HUES48 (cell line): ENCODE results near the gene RAB27B.

ENCODE experiments used
- H3K27ac ChIP-seq: one replicate; pipeline ENCODE4 v1.7.0; 2013; ENCODE audit warnings: low read depth, low read length, inconsistent platforms
- H3K27me3 ChIP-seq: 2 replicates; pipeline ENCODE4 v1.6.1; 2013; ENCODE audit warnings: mild to moderate bottlenecking, low read length; ENCODE audit not compliant: control insufficient read depth, insufficient read depth
- H3K36me3 ChIP-seq: 2 replicates; pipeline ENCODE4 v1.6.1; 2013; ENCODE audit warnings: low read length; ENCODE audit not compliant: control insufficient read depth, insufficient read depth
- H3K4me1 ChIP-seq: 2 replicates; pipeline ENCODE4 v1.6.1; 2013; ENCODE audit warnings: mild to moderate bottlenecking, low read length; ENCODE audit not compliant: control insufficient read depth, insufficient read depth
- H3K4me3 ChIP-seq: 2 replicates; pipeline ENCODE4 v1.5.1; 2013; ENCODE audit warnings: mild to moderate bottlenecking, low read depth, low read length
- H3K9ac ChIP-seq: 2 replicates; pipeline ENCODE4 v1.6.1; 2013; ENCODE audit warnings: mild to moderate bottlenecking, low read depth, low read length, moderate library complexity
- H3K9me3 ChIP-seq: 2 replicates; pipeline ENCODE4 v1.6.1; 2013; ENCODE audit warnings: low read length; ENCODE audit not compliant: control insufficient read depth, insufficient read depth

Gene RAB27B

DNA sequence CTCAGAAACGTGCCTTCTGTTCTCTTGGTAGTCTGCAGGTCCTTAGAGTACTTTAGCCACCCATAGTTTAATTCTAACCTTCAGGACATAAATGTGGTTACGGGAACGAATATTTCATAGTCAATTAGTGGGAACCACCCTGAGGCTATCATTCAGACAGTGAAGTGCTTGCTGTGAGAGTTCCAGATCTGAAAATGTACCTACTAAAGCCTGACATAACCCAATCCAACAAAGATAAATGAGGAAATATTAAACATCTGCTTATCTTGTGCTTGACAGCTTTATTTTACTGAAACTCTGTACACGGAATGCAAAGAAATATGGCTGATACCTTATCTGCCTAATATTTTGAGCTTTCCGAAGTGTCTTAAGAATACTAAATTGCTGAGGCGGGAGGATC lies 43.0 kb downstream of the RAB27B start:
- no peak overlapping the region for H3K9ac ChIP-seq
- H3K36me3 ChIP-seq = no peaks in the 10 kb centered on the region
- no peaks in the 10 kb centered on the region for H3K4me1 ChIP-seq
- H3K4me3 ChIP-seq = no peak overlapping the region
- no peaks in the 10 kb centered on the region for H3K9me3 ChIP-seq
- H3K27ac ChIP-seq = no peak overlapping the region
- H3K27me3 ChIP-seq = no peaks in the 10 kb centered on the region

DNA sequence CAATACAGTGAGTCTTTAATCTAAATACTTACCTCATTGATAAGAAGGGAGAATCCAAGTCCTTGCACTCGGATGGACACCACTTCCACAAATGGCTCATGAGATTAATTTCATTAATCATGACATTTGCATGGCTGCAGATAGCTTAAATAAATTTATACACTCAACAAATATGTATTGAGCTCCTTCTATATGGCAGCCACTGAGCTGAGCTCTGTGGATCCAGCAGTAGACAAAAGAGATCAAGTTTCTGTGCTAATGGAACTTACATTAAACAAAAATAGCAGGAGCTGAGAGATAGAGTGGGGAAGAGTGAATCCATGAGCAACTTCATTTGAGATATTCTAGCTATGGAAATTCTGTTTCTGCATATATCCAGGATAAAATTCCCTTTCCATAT lies 44.4 kb downstream of the RAB27B start:
- Histone ChIP-seq H3K27ac (no peak overlapping the region), H3K9ac (no peak overlapping the region), H3K4me1 (no peaks in the 10 kb centered on the region), H3K36me3 (no peaks in the 10 kb centered on the region), H3K4me3 (no peak overlapping the region), H3K9me3 (no peaks in the 10 kb centered on the region), H3K27me3 (no peaks in the 10 kb centered on the region)

GRCh38 chr18:54873884-54874255 lies 45.6 kb downstream of the RAB27B start:
- Histone ChIP-seq H3K9ac (no peak overlapping the region), H3K36me3 (no peaks in the 10 kb centered on the region), H3K4me3 (no peak overlapping the region), H3K27me3 (no peaks in the 10 kb centered on the region), H3K4me1 (no peaks in the 10 kb centered on the region), H3K9me3 (no peaks in the 10 kb centered on the region), H3K27ac (no peak overlapping the region)

- H3K4me3 ChIP-seq = no peak overlapping the region
- H3K27me3 ChIP-seq = no peaks in the 10 kb centered on the region
- no peak overlapping the region for H3K27ac ChIP-seq
- H3K36me3 ChIP-seq = no peaks in the 10 kb centered on the region
- H3K4me1 ChIP-seq = no peaks in the 10 kb centered on the region
- no peaks in the 10 kb centered on the region for H3K9me3 ChIP-seq
- H3K9ac ChIP-seq = no peak overlapping the region
These were observed 46.8 kb downstream of the RAB27B start for GRCh38 chr18:54875063-54875462.

DNA sequence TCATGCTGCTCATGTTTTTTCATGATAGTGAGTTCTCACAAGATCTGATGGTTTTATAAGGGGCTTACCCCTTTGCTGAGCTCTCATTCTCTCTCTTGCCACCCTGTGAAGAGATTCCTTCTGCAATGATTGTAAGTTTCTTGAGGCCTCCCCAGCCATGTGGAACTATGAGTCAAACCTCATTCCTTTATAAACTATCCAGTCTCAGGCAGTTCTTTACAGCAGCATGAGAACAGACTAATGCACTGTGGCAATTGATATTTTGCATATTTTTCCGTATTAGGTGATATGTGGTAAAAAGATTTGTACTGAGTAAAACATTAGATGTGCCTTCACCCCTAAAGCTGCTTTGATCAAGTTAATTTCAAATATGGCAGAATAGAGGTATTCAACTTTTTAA lies 48.8 kb downstream of the RAB27B start:
- no peaks in the 10 kb centered on the region for H3K4me1 ChIP-seq
- no peak overlapping the region for H3K27ac ChIP-seq
- no peak overlapping the region for H3K4me3 ChIP-seq
- H3K27me3 ChIP-seq = peaks cover 4% of the 10 kb centered on the region; the same call in 1 of the 2 replicates
- no peaks in the 10 kb centered on the region for H3K9me3 ChIP-seq
- no peaks in the 10 kb centered on the region for H3K36me3 ChIP-seq
- no peak overlapping the region for H3K9ac ChIP-seq

GRCh38 chr18:54878159-54878622 lies 49.9 kb downstream of the RAB27B start:
- no peak overlapping the region for H3K4me3 ChIP-seq
- no peak overlapping the region for H3K9ac ChIP-seq
- no peaks in the 10 kb centered on the region for H3K4me1 ChIP-seq
- H3K27ac ChIP-seq = no peak overlapping the region
- H3K36me3 ChIP-seq = no peaks in the 10 kb centered on the region
- no peaks in the 10 kb centered on the region for H3K9me3 ChIP-seq
- H3K27me3 ChIP-seq = peaks cover 12% of the 10 kb centered on the region

- Histone ChIP-seq H3K9me3 (no peaks in the 10 kb centered on the region), H3K9ac (no peak overlapping the region), H3K4me3 (no peak overlapping the region), H3K27ac (no peak overlapping the region), H3K27me3 (peaks cover 13% of the 10 kb centered on the region), H3K4me1 (no peaks in the 10 kb centered on the region), H3K36me3 (no peaks in the 10 kb centered on the region)
These were observed 50.5 kb downstream of the RAB27B start for GRCh38 chr18:54878659-54879358.

DNA sequence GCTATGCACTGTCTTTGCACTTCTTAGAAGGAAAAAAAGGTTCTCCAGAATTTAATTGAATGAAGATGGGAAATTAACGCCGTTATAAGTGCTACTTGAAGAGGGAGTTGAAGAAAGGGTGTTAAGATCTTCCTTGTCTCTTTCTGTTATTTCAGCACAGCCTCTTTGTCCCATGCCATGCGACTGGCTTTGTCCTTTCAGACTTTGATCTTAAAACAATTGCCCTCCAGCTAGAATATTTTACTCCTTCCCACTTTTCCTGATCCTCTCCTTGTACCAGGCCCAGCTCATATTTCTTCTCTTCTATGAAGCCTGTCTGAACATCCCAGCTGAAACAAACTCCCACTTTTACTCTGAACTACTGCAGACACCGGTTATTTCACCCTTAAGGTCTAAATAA lies 51.4 kb downstream of the RAB27B start:
- Histone ChIP-seq H3K9ac (no peak overlapping the region), H3K27ac (peak overlapping the region; percentile 61), H3K4me1 (no peaks in the 10 kb centered on the region), H3K9me3 (no peaks in the 10 kb centered on the region), H3K4me3 (no peak overlapping the region), H3K36me3 (no peaks in the 10 kb centered on the region), H3K27me3 (peaks cover 13% of the 10 kb centered on the region)

- Histone ChIP-seq H3K9me3 (no peaks in the 10 kb centered on the region), H3K4me1 (no peaks in the 10 kb centered on the region), H3K27me3 (peaks cover 13% of the 10 kb centered on the region), H3K36me3 (no peaks in the 10 kb centered on the region), H3K27ac (peak overlapping the region; percentile 61), H3K9ac (no peak overlapping the region), H3K4me3 (no peak overlapping the region)
These were observed 52.3 kb downstream of the RAB27B start for GRCh38 chr18:54880395-54881105.

GRCh38 chr18:54881229-54881768 lies 53.0 kb downstream of the RAB27B start:
- Histone ChIP-seq H3K4me3 (no peak overlapping the region), H3K27ac (no peak overlapping the region), H3K9ac (no peak overlapping the region), H3K36me3 (no peaks in the 10 kb centered on the region), H3K9me3 (no peaks in the 10 kb centered on the region), H3K4me1 (no peaks in the 10 kb centered on the region), H3K27me3 (peaks cover 13% of the 10 kb centered on the region)

DNA sequence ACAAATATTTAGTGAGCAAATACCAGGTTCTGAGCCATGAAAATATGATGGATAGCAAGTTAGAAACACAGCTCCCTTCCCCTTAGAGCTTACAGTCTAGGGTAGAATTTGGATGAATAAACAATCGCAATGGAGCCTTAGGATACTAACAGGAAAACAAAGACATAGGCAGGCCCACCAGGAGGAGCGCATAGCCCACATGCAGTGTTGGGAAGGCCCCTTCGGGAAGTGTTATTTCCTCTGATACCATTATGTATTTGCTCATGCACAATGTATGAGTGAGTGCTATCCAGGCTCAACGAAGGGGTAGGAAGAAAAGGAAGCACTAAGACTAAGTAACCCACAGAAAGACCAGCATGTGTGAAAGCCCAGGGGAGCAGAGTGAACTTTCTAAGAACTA lies 54.0 kb downstream of the RAB27B start:
- no peaks in the 10 kb centered on the region for H3K4me1 ChIP-seq
- peaks cover 13% of the 10 kb centered on the region for H3K27me3 ChIP-seq
- no peaks in the 10 kb centered on the region for H3K36me3 ChIP-seq
- H3K4me3 ChIP-seq = no peak overlapping the region
- no peak overlapping the region for H3K27ac ChIP-seq
- no peak overlapping the region for H3K9ac ChIP-seq
- no peaks in the 10 kb centered on the region for H3K9me3 ChIP-seq
